NB4 (cell line): ENCODE results near the gene RYR2.

ENCODE experiments used
- MAX ChIP-seq: IDR thresholded peaks from 2 replicates; pipeline ENCODE4 v1.6.1; 2011; ENCODE audit warnings: low read depth, low read length
- TF ChIP-seq, protein P1 (sequence below): IDR thresholded peaks from one replicate; pipeline ENCODE4 v1.5.1; 2012; ENCODE audit warnings: low read depth, low read length

DNA sequence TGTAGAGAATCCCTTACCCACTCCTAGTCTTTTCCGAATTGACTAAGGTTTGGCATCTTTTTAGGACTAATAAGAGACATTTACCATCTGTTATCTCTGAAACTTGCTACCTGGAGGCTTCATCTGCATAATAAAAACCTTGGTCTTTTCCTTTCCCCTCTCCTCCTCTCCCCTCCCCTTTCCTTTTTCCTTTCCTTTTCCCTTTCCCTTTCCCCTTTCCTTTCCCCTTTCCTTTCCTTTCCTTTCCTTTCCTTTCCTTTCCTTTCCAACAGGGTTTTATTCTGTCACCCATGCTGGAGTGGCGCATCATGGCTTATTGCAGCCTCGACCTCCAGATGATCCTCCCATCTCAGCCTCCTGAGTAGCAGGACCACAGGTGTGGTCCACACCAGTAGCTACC, 195.7 kb downstream of the RYR2 start:
- TF ChIP-seq, protein P1, sequence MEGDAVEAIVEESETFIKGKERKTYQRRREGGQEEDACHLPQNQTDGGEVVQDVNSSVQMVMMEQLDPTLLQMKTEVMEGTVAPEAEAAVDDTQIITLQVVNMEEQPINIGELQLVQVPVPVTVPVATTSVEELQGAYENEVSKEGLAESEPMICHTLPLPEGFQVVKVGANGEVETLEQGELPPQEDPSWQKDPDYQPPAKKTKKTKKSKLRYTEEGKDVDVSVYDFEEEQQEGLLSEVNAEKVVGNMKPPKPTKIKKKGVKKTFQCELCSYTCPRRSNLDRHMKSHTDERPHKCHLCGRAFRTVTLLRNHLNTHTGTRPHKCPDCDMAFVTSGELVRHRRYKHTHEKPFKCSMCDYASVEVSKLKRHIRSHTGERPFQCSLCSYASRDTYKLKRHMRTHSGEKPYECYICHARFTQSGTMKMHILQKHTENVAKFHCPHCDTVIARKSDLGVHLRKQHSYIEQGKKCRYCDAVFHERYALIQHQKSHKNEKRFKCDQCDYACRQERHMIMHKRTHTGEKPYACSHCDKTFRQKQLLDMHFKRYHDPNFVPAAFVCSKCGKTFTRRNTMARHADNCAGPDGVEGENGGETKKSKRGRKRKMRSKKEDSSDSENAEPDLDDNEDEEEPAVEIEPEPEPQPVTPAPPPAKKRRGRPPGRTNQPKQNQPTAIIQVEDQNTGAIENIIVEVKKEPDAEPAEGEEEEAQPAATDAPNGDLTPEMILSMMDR = no peak
- TF ChIP-seq MAX = no peak
